Ovary (tissue), 9 donors: ENCODE data around the gene RFFL. TPM values are rescaled to one million over a fixed set of nuclear protein-coding genes. Genes with fewer than 3 reads are reported as not detected.

Experiments
- DNase-seq, 5 donors: peaks; one replicate each; pipeline ENCODE4 v3.0.0-alpha.2; 2019 to 2020
- H3K27ac ChIP-seq, 2 donors: fragments of 200-600 bp; one replicate each; pipeline versions ENCODE4 v1.5.1 to v1.8.0; 2019 to 2022
- H3K27me3 ChIP-seq: fragments of 200-600 bp; one replicate; pipeline ENCODE4 v1.8.0; 2022
- H3K36me3 ChIP-seq: fragments of 200-600 bp; sonication (generic); one replicate; pipeline ENCODE4 v1.5.1; 2019
- H3K4me1 ChIP-seq: one replicate; pipeline ENCODE4 v1.8.1; 2013; ENCODE audit warnings: mild to moderate bottlenecking, moderate library complexity; ENCODE audit not compliant: insufficient read depth
- H3K4me3 ChIP-seq: fragments of 200-600 bp; sonication (generic); one replicate; pipeline ENCODE4 v1.5.1; 2017
- H3K9me3 ChIP-seq, 2 donors: fragments of 200-600 bp in 1 of 2; sonication (generic) in 1 of 2; one replicate each; pipeline versions ENCODE4 v1.5.1 to v1.8.1; 2013 to 2019; ENCODE audit warnings: mild to moderate bottlenecking in 1 of 2, moderate library complexity in 1 of 2
- CTCF ChIP-seq, 3 donors: fragments of 450-650 bp in 2 of 3; fragments of 200-600 bp in 1 of 3; IDR thresholded peaks; one replicate each; pipeline versions ENCODE4 v1.5.1 to v1.8.0; 2016 to 2022; ENCODE audit warnings: antibody characterized with exemption in 3 of 3, mild to moderate bottlenecking in 1 of 3
- EP300 ChIP-seq: sonication (generic); formaldehyde crosslinking; IDR thresholded peaks from one replicate; pipeline ENCODE4 v1.6.1; 2017; ENCODE audit warnings: antibody characterized with exemption
- POLR2A ChIP-seq: fragments of 450-650 bp; IDR thresholded peaks from one replicate; pipeline ENCODE4 v1.6.1; 2017; ENCODE audit warnings: antibody characterized with exemption, mild to moderate bottlenecking, moderate library complexity
- WGBS, 3 donors: extraction: QIAGEN DNeasy Blood & Tissue Kit in 1 of 3; methylation state at CpG; one replicate each; pipeline versions ENCODE4 v1.1.5 to v1.1.7; 2013 to 2017; 5-methylcytosine and 5-hydroxymethylcytosine counted together
- intact Hi-C, 4 donors: fragments of 100-400 bp; cut with DNase I; formaldehyde crosslinking; loops; one replicate each; pipeline versions ENCODE4 v1.11.0 to v1.15.1; 2022 to 2023
- polyA plus RNA-seq, 2 donors: library from polyadenylated mRNA; stranded (reverse); fragments of 200-250 nt in 1 of 2; fragments of 350-450 nt in 1 of 2; fragmentation: Illumina TruSeq in 1 of 2; extraction: RNeasy Lipid Tissue Mini Kit (QIAGEN cat#74804) in 1 of 2; gene quantifications; one replicate each; pipeline ENCODE4 v1.2.3, GENCODE V29; 2013 to 2014
- total RNA-seq, 7 donors: library from RNA; depleted of rRNA in 2 of 7; stranded (reverse); fragments of >200 nt in 2 of 7; fragmentation: NEBNext Ultra II Directional in 3 of 7; extraction: Animal tissue kit (Norgen Biotek cat#: 25700) in 3 of 7; gene quantifications; one replicate each; pipeline versions ENCODE4 v1.1.0 to v1.2.4, GENCODE V29; 2016 to 2023
- donor health status: DM: no; HTN: no; CAD: no; lungs with moderate emphysema.
- donor health status: DM: no; HTN: no; CAD: no.
- donor health status: Bipolar disorder and iron deficiency.
- donor health status: DM: yes; HTN: yes; CAD: no.
- donor health status: DM: no; HTN: no; CAD: no.
- donor health status: DM: yes; HTN: yes; CAD: no.

RFFL gene
- total and polyA plus RNA-seq, 9 donors: 6.3 to 23.9 (median 18.5) TPM

- H3K4me3 ChIP-seq: no peak overlapping the region
- H3K36me3 ChIP-seq: no peaks in the 10 kb centered on the region
- WGBS, 3 donors: 80 to 83% (median 81%) methylated on average over 2 of the region's 2 CpGs
- TF ChIP-seq POLR2A: no peak
- no peak overlapping the region for H3K27ac ChIP-seq
- H3K27me3 ChIP-seq: no peaks in the 10 kb centered on the region
- DNase-seq: no peak
- no peaks in the 10 kb centered on the region for H3K9me3 ChIP-seq
- peaks cover 6% of the 10 kb centered on the region for H3K4me1 ChIP-seq
- intact Hi-C loops: loop anchor here in 3 of 4 donors (10.0 kb wide), 3 partner anchors 90 to 120 kb away; partner anchors contain the start of genes CCT6B (in 2 of the 3), ZNF830 (in 2 of the 3) and LIG3 (in 1 of the 3)
These were observed 21.5 kb upstream of the RFFL start for GRCh38 chr17:35084987-35085386.

- no peak overlapping the region for H3K27ac ChIP-seq
- no peak overlapping the region for H3K4me3 ChIP-seq
- peaks cover 4% of the 10 kb centered on the region for H3K4me1 ChIP-seq
- no peak for TF ChIP-seq CTCF (IDR thresholded peaks at IDR 0.05)
- no peak for TF ChIP-seq EP300
- TF ChIP-seq POLR2A: no peak
- no peaks in the 10 kb centered on the region for H3K27me3 ChIP-seq
- DNase-seq: no peak
- WGBS, 3 donors: 74 to 87% (median 84%) methylated on average over 2 of the region's 2 CpGs
- H3K36me3 ChIP-seq: no peaks in the 10 kb centered on the region
- H3K9me3 ChIP-seq: no peaks in the 10 kb centered on the region
- intact Hi-C loops: loop anchor here in 3 of 4 donors (10.0 kb wide), 3 partner anchors 88 to 118 kb away; partner anchors contain the start of genes CCT6B (in 2 of the 3), ZNF830 (in 2 of the 3) and LIG3 (in 1 of the 3)
These were observed 19.6 kb upstream of the RFFL start for GRCh38 chr17:35083071-35083470.

GRCh38 chr17:35082073-35082657 is 18.7 kb upstream of the RFFL start:
- no peak for TF ChIP-seq EP300
- TF ChIP-seq POLR2A: no peak
- TF ChIP-seq CTCF (IDR thresholded peaks at IDR 0.05): no peak
- DNase-seq: no peak
- Histone ChIP-seq H3K27me3 (no peaks in the 10 kb centered on the region), H3K36me3 (no peaks in the 10 kb centered on the region), H3K9me3 (no peaks in the 10 kb centered on the region), H3K4me1 (no peaks in the 10 kb centered on the region), H3K4me3 (no peak overlapping the region), H3K27ac (no peak overlapping the region)
- 39 to 59% (median 47%) methylated on average over 3 of the region's 3 CpGs for WGBS, 3 donors
- intact Hi-C loops: loop anchor here in 3 of 4 donors (10.0 kb wide), 3 partner anchors 87 to 117 kb away; partner anchors contain the start of genes CCT6B (in 2 of the 3), ZNF830 (in 2 of the 3) and LIG3 (in 1 of the 3)

GRCh38 chr17:35081638-35082037 is 18.1 kb upstream of the RFFL start:
- TF ChIP-seq EP300: no peak
- Histone ChIP-seq H3K27me3 (no peaks in the 10 kb centered on the region), H3K27ac (no peak overlapping the region), H3K4me3 (no peak overlapping the region), H3K4me1 (no peaks in the 10 kb centered on the region), H3K36me3 (no peaks in the 10 kb centered on the region), H3K9me3 (no peaks in the 10 kb centered on the region)
- 96 to 99% (median 98%) methylated on average over 1 of the region's 1 CpG for WGBS, 3 donors
- intact Hi-C loops: loop anchor here in 3 of 4 donors (10.0 kb wide), 3 partner anchors 87 to 117 kb away; partner anchors contain the start of genes CCT6B (in 2 of the 3), ZNF830 (in 2 of the 3) and LIG3 (in 1 of the 3)
- DNase-seq: no peak

GRCh38 chr17:35080536-35080935 is 17.0 kb upstream of the RFFL start:
- 37 to 56% (median 50%) methylated on average over 1 of the region's 1 CpG for WGBS, 3 donors
- H3K9me3 ChIP-seq: no peaks in the 10 kb centered on the region
- H3K4me1 ChIP-seq: no peaks in the 10 kb centered on the region
- H3K27me3 ChIP-seq: no peaks in the 10 kb centered on the region
- no peak for TF ChIP-seq POLR2A
- intact Hi-C loops: loop anchor here in 3 of 4 donors (10.0 kb wide), 3 partner anchors 86 to 116 kb away; partner anchors contain the start of genes CCT6B (in 2 of the 3), ZNF830 (in 2 of the 3) and LIG3 (in 1 of the 3)
- H3K27ac ChIP-seq: no peak overlapping the region
- H3K4me3 ChIP-seq: no peak overlapping the region
- no peaks in the 10 kb centered on the region for H3K36me3 ChIP-seq
- DNase-seq: no peak
